ENCODE results near the gene SRL. TPM values are rescaled to one million over a fixed set of nuclear protein-coding genes. Genes with fewer than 3 reads are reported as not detected.
A peak's percentile ranks its signal among the peaks of the same experiment; 100 is the strongest.

SRL gene
- total and polyA plus RNA-seq, 2 of the 13 experiments (the other 11 are each of a cell fraction or from before 2014, with no cell fraction given) = 0.05 TPM; not detected in 1

- peaks cover 40% of the 10 kb centered on the region for H3K4me1 ChIP-seq (ENCODE audit: insufficient read depth, low read length)
- no peaks in the 10 kb centered on the region for H3K9me3 ChIP-seq (ENCODE audit: low read length)
- BruUV-seq (replicated peaks) = no TSS peak
- DNase-seq (ENCODE audit: low spot score) (peak; percentile 10), ATAC-seq (no peak), FAIRE-seq (no peak)
- intact Hi-C loops (cut with micrococcal nuclease; ENCODE audit: unreplicated experiment) (no loop called here), in situ Hi-C loops (cut with HindIII; ENCODE audit: extremely low pct_ligation_motif_present, low pct_unique_long_range_greater_than_20kb) (no loop called here)
- no peak overlapping the region for H3K4me3 ChIP-seq (replicated peaks in 1 of 3; ENCODE audit: insufficient read depth in 1 of 3, low read depth in 2 of 3, low read length in 3 of 3)
- H2AFZ ChIP-seq (ENCODE audit: low read length) = no peak overlapping the region
- H3K79me2 ChIP-seq (ENCODE audit: insufficient read depth, low read length) = no peaks in the 10 kb centered on the region
- ChIA-PET CTCF (ENCODE audit: low intra/inter-chr PET ratio, low total read pairs) (no interaction called here), POLR2A (interaction anchor here (1.0 kb wide), 1 partner anchor 22 kb away, joined by 3 read pairs; no protein-coding TSS in a partner anchor)
- H3K27ac ChIP-seq (ENCODE audit: extremely low read length, insufficient read depth, low read length) = no peak overlapping the region
- 32% methylated on average over 5 of the region's 5 CpGs for WGBS (ENCODE audit: low lambda C conversion rate)
- H3K4me2 ChIP-seq (ENCODE audit: low read depth, low read length) = no peak overlapping the region
- no peak for TF ChIP-seq ZMAT3 (CRISPR knock-in tag; conservative IDR thresholded peaks at IDR 0.05)
- TF ChIP-seq CEBPG (CRISPR knock-in tag; IDR thresholded peaks at IDR 0.05) = peak; percentile 81
- no peak for TF ChIP-seq ZNF530 (CRISPR knock-in tag; IDR thresholded peaks at IDR 0.05; ENCODE audit: low read depth)
- TF ChIP-seq ZNF282 (IDR thresholded peaks at IDR 0.05; ENCODE audit: partially characterized antibody) = no peak
- TF ChIP-seq CEBPB (IDR thresholded peaks at IDR 0.05; ENCODE audit: borderline replicate concordance, low read depth, low read length) = peak; percentile 92
- peak; percentile 44; the same call in 1 of the 2 replicates for TF ChIP-seq ATF3 (CRISPR knock-in tag; IDR thresholded peaks at IDR 0.05)
- TF ChIP-seq ZNF263 (CRISPR knock-in tag; IDR thresholded peaks at IDR 0.05) = 0 out of 2 replicates have a peak, but pooled peaks have one; percentile 16
- peak; percentile 46; the same call in 1 of the 2 replicates for TF ChIP-seq ATF7 (IDR thresholded peaks at IDR 0.05)
- no peak for TF ChIP-seq ATF7 (CRISPR knock-in tag; IDR thresholded peaks at IDR 0.05)
- TF ChIP-seq SNAI1 (CRISPR knock-in tag; IDR thresholded peaks at IDR 0.05; ENCODE audit: borderline replicate concordance) = no peak
- peaks cover 0 to 4% of the 10 kb centered on the region in 2 experiments; a peak in 2 of 5 replicates for H3K27me3 ChIP-seq (ENCODE audit: control insufficient read depth in 1 of 2, insufficient read depth in 2 of 2, low read length in 2 of 2)
- no peaks in the 10 kb centered on the region for H4K20me1 ChIP-seq (ENCODE audit: insufficient read depth, low read length)
- no peaks in the 10 kb centered on the region for H3K36me3 ChIP-seq (replicated peaks in 1 of 2; ENCODE audit: control insufficient read depth in 1 of 2, insufficient read depth in 2 of 2, low read length in 2 of 2)
- H3K9ac ChIP-seq (ENCODE audit: insufficient read depth, low read depth, low read length) = no peak overlapping the region
Measured at GRCh38 chr16:4179020-4179419, 62.9 kb downstream of the SRL start.

All from HepG2 (cell line).